ENCODE results near the gene TMEM186. TPM values are rescaled to one million over a fixed set of nuclear protein-coding genes. Genes with fewer than 3 reads are reported as not detected.
A peak's percentile ranks its signal among the peaks of the same experiment; 100 is the strongest.
"Not testable (repeated sequence)": the region's sequence is repeated elsewhere in the genome, so short reads cannot be mapped to it uniquely, and the experiment has no call there.

TMEM186 gene, protein sequence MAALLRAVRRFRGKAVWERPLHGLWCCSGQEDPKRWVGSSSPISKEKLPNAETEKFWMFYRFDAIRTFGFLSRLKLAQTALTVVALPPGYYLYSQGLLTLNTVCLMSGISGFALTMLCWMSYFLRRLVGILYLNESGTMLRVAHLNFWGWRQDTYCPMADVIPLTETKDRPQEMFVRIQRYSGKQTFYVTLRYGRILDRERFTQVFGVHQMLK
- 10 to 100 TPM in 3 of 10 donors, 1 to 10 TPM in 7; 8.5 to 11.7 (median 9.6) TPM for polyA plus RNA-seq (ENCODE audit: insufficient read length in 10 of 10)
- long read RNA-seq, donor 1, partial matches to known transcripts = 0 of 2 reads
- long read RNA-seq, donor 1, other reads (novel, unspliced or antisense) = 0 of 2 reads
- long read RNA-seq, donor 2, partial matches to known transcripts = 0 of 1 reads
- long read RNA-seq, donor 2, other reads (novel, unspliced or antisense) = 0 of 1 reads
- long read RNA-seq, donor 3 = 0 reads
- long read RNA-seq, donor 4, partial matches to known transcripts = 0 of 1 reads
- long read RNA-seq, donor 4, other reads (novel, unspliced or antisense) = 0 of 1 reads
- long read RNA-seq, donor 5, partial matches to known transcripts = 12 of 15 reads
- long read RNA-seq, donor 5, other reads (novel, unspliced or antisense) = 0 of 15 reads
- long read RNA-seq, donor 6, transcript TMEM186-201 (2 exons, 1,448 nt) = major isoform, 5 of 5 reads
- long read RNA-seq, donor 6, partial matches to known transcripts = 0 of 5 reads
- long read RNA-seq, donor 6, other reads (novel, unspliced or antisense) = 0 of 5 reads
- long read RNA-seq, donor 7, partial matches to known transcripts = 7 of 9 reads
- long read RNA-seq, donor 7, other reads (novel, unspliced or antisense) = 0 of 9 reads
- long read RNA-seq, donor 8, partial matches to known transcripts = 0 of 3 reads
- long read RNA-seq, donor 8, other reads (novel, unspliced or antisense) = 0 of 3 reads
- long read RNA-seq, donor 9 = 0 reads

DNA sequence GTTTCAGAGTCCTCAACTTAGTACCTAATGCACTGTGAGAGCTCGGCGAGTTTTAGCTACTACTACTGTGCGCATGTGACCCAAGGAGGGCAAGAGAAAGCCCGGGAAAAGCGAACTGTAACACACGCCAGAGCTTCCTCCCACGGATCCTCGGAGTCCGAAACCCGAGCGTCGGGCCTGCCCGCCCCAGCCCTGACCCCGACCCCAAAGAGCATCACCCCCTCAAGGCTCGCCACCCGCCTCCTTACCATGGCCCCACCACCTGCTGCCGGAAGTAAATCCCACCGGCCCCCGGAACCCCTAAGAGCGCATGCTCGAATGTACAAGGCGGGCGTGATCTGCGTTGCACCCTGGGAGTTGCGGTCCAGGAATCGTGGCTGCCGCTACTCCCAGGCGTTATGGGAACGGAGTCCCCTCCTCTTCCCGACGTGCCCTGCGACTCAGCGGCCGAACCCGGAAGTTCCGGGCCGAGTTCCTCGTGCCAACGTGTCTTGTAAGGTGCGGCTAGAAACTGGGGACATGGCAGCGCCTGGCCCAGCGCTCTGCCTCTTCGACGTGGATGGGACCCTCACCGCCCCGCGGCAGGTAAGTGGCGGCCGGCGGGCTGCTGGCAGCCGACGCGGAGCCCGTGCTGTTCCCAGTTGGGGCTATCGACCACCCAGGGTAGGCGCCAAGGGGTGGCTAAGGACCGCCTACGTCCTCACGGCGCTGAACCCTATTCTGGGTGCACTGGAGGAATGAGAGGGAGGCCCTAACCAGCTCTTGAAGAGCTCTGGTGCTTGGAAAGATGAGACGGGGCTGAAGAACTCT lies at the start of gene TMEM186, which contains the start of gene PMM2:
TSS of gene TMEM186 (minus strand) at position 276 of the 810 bp plus-strand sequence. CDS start at position 251, 25 bp downstream.
TSS of gene PMM2 (plus strand) at position 476 of the 810 bp plus-strand sequence. CDS start at position 520, 44 bp downstream.
- DNase-seq = peak; percentile 97 to 98 (median 97)

DNA sequence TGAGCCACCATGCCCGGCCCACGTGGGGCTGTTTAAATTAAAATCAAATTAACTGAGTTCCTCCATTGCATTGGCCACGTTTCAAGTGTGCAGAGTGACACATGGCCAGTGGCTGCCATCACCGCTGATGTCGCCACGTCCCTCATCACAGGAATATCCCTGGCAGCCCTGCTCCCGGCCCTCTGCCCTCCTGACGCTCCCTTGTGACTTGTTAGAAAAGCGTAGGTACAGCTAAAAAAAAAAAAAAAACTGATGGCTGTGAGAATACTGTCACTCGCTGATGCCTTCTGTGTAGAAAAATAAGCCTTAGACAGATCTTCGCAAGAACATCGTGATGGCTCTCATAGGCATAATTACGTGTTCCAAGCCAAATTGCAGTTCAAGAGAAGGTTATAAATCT lies 49.7 kb upstream of the TMEM186 start:
- peak in 1 of 3 donors; percentile 10 for DNase-seq

DNA sequence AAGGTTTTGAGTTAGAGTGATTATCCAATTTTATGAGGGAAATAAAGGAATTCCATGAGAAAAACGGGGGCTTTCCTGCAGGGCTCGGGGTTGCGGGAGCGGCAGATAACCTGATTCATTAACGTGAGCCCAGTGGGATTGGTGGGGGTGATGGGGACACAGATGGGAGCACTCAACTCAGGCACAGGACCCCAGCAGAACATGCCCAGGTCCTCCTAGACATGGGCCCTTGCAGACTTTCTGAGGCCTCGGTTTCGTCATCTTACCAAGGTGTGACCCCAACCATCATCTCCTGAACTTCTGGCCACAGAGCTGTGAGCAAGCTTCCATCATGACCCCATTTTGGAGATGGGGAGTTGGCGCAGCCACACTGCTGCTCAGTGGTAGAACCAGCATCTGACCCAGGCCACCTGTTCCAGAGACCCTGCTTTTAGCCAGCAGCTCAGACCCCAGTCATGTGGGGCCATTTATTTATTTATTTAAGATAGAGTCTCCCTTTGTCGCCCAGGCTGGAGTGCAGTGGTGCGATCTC lies 49.0 kb upstream of the TMEM186 start:
- DNase-seq = peak in 1 of 3 donors; percentile 7

DNA sequence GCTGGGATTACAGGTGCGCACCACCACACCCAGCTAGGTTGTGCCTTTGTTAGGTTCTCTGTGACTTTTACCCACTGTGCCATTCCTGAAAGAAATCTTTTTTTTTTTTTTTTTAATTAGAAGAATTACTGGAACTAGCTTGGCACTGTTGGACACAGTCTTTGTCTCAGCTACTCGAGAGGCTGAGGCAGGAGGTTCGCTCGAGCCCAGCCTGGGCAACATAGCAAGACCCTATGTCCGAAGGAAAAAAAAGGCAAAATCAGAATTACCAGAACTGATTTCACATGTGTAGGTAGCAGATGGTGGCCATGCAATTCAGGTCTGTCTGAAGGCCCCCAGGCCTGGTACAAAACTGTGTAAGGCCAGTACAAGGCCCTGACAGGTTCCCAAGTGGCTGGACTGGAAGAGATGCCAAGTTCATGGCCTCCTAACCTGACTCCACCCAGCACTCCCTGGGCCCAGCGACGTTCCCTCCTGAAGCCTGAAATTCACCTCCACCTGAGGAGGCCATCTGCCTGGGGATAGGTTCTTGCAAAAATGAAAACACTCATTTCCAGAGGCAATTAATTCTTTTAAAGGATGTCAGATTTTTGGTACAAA lies 48.4 kb upstream of the TMEM186 start:
- no peak for DNase-seq

DNA sequence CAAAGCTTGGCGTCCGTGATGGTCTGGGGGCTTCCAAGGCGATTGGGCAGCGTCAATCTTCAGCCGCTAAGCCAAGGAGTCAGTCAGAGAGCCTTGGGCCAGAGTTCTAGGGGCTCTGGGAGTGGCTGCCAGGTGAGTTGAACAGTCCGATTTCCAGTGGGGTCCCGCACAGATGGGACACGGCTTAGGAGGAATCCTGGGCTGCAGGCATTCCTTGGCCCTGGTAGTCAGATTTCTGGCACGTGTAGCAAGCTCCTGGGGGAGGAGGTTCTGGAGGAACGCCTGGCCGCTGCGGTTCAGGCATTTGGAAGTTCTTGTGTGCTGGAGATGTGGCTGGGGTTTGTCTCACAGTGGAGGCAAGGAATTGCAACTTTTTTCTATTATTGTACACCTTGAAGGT lies 45.9 kb upstream of the TMEM186 start:
- not testable (repeated sequence) for DNase-seq

DNA sequence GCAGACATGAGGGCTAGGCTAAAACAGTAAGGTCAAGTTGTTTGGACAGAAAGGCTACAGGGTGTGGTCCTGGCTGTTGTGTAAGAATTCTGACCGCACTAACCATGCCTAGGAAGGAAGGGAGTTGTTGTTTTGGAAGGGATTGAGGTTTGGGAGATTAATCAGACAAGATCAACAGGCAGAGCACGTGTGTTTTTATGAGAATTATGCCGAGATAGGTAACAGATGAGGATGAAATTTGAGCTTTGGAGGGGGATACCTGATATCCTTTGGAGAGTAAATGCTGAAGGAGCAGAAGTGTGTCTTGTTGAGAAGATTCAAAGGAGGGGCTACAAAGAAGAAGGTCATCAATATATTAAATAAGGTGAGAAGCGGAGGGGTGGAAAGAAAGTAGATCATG lies 44.6 kb upstream of the TMEM186 start:
- DNase-seq = not testable (repeated sequence)

DNA sequence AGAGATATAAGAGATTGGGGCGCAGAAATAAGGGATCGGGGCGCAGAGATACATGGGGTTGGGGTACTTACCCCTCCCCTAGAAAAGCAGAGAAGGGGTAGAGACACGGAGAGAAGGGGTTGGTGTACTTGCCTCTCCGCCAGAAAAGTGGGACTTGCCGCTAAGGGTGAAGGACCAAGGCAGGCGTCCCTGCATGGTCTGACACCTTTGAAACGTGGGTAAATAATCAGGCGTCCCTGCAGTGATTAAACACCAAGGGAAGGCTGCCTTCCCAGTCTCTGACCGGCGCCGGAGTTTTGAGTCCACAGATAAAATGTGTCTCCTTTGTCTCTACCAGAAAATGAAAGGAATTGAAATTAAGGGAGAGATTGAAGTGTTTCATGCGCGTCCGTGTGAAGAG lies 40.2 kb upstream of the TMEM186 start:
- not testable (repeated sequence) for DNase-seq

DNA sequence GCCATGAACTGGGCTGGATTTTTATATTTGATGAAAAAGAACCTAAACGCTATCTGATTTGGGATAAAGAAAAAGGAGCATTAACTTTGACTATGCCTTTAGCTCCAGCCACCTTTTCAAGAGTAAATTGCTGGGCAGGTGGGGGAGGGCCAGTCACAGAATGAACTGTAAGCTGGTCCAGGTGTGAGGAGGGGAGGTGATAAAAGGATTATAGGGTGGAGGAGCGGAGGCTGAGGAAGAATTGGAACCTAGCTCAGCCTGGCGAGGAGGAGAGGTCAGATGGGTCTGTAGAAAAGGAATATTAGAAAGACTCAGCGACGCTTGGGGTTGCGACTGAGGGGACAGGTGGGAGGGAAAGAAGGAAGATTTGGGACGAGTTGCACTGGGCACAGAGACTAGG lies 39.4 kb upstream of the TMEM186 start:
- not testable (repeated sequence) for DNase-seq

DNA sequence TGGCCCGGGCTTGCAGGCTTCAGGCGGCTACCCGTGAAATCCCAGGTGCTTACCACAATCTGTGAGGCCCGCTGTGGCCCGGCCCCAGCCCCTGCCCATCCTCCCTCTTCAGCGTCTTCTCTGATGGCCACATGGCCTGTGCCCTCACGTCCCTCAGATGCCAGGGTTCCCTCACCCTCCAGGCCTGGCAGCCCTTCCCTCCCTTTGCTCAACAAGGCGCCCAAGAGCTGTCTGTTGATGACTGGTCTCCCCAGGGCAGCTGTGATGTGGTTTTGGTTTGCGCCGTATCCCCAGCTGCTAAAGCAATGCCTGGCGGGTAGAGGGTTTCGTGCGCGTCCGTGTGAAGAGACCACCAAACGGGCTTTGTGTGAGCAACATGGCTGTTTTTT lies 35.3 kb upstream of the TMEM186 start:
- no peak for DNase-seq

DNA sequence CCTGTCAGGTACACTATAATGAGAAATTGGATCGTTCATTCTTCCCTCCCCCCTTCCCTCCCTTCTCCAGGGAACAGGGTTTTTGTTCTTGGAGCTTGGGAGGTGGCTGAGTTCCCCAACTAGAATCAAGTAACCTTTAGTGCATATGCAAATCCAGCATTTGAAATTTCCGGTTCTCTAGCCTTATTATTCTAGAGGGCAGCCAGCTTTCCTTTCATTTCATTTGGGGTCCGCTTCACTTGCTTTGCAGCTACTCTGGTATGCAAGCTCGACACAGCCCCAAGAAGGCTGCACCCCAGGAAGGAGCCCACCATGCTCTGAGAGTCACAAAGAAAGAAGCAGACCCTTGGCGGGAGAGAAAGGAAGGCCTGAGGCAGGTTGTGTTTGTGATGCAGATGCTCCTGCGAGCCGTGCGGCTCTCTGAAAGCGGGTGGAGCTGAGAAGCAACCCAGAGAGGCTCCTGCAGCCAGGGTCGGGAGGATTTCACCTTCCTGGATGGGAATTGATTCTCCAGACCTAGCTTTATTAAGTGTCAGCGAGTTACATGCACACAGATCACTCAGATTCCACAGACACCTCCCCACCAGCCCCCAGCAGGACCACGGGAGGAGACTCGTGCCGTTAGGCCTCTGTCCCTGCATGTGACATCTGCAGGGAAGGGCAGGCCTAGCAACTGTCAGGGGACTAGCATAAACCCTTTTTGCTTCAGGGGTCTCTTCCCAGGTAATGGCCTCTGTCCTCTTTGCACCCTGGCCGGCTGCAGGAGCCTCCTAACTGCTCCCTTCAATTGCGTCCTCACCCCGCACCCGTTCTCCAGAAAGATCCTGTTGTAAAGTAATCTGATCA lies 34.7 kb upstream of the TMEM186 start:
- no peak for DNase-seq

DNA sequence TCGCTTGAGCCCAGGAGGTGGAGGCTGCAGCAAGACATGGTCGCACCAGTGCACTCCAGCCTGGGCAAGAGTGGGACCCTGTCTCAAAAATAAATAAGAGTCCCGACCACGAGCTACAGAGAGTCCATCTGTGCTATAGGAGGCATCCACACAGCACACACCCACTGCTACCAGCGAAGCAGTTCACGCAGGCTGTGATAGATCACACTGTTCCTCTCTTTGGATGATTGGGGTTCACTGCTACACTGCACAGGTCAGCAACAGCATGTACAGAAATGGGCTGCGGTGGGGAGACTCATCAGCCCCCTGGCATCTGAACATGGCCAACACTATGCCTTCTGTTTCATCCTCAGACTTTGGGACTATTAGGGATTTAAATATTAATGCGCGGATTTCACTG lies 34.0 kb upstream of the TMEM186 start:
- DNase-seq = no peak

DNA sequence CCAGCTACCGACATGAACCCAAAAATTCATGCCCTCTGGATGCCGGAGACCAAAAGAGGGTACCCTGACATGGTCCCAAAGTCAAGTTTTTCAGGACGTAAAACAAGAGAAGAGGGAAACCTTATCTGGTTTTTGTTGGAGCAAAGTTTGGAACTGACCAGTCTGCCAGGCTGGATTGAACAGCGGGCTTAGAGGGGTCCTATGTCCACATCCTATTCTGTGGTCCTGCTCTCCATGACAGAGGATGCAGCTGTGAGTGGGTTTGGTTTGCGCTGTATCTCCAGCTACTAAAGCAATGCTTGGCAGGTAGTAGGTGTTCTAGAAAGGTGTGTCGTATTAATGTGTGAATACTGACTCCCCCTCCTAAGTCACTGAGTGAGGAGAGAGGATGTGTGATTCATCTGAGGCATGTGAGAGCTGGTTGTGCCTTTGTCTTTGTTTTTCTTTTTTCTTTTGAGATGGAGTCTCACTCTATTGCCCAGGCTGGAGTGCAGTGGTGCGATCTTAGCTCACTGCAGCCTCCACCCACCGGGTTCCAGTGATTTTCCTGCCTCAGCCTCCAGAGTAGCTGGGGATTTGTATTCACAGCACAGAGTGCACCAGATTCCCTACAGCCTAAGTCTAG lies 31.2 kb upstream of the TMEM186 start:
- DNase-seq = no peak

DNA sequence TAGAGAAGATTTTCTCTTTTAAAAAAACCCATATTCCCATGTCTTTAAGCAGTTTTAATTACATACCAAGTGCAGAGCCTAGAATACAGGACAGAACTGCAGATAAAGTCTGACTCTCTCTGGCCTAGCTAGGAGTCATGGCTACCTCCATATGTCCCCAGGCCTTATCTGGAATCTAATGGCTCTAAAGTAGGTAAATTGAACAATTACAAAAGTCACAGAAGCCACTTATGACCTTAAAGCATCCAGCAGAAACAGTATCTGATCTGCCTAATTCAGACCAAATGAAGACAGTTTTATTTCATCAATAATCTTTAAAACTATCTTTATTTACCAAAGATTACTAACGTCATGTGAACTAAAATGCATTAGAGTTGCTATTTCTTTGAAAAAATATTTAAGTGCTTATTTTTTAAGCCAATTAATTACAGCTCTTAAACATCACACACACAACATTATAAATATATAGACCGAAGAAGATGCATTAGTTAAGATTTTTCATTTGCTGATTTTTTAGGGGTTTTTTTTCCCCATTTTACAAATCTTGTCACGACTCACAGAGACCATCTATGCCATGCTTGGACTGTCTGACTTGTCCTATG lies 28.9 kb upstream of the TMEM186 start:
- no peak for DNase-seq

DNA sequence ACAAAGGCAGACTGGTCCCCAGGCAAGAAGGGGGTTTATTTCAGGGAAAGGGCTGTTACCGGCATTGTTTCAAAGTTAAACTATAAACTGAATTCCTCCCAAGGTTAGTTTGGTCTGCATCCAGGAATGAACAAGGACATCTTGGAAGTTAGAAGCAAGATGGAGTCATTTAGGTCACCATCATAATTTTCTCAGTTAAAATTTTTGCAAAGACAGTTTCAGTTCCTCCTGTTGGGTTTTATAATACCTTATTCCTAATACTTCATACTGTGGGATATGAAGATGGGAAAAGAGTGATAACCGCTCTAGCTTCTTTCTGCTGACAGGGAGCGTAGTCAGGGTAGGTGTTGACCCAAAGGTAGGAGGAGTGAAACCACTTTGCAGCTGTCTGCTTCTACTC lies 25.0 kb upstream of the TMEM186 start:
- no peak for DNase-seq

DNA sequence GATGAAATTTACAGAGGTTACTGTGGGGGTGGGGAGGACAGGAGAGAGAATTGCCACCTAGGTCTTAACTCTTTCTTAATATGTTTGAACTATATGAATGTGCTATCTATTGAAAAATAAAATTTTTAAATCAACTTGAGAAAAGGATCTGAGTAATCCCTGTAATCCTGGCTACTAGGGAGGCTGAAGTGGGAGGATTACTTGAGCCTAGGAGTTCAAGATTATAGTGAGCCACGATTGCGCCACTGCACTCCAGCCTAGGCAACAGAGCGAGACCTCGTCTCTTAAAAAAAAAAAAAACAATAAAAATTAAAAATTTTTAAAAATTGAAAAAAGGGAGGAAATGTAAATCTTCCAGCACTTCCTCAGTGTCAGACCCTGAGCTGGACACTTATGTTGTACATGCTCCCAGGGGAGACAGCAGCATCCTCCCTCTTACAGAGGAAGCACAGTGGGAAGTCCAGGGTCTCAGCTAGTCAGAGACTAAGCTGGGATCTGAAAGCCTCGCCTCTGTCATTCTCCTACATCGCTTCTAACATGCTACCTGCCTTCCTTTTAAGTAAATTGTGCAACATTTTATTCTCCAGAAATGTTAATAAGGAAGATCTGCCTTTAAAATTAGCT lies 22.1 kb upstream of the TMEM186 start:
- DNase-seq = no peak

DNA sequence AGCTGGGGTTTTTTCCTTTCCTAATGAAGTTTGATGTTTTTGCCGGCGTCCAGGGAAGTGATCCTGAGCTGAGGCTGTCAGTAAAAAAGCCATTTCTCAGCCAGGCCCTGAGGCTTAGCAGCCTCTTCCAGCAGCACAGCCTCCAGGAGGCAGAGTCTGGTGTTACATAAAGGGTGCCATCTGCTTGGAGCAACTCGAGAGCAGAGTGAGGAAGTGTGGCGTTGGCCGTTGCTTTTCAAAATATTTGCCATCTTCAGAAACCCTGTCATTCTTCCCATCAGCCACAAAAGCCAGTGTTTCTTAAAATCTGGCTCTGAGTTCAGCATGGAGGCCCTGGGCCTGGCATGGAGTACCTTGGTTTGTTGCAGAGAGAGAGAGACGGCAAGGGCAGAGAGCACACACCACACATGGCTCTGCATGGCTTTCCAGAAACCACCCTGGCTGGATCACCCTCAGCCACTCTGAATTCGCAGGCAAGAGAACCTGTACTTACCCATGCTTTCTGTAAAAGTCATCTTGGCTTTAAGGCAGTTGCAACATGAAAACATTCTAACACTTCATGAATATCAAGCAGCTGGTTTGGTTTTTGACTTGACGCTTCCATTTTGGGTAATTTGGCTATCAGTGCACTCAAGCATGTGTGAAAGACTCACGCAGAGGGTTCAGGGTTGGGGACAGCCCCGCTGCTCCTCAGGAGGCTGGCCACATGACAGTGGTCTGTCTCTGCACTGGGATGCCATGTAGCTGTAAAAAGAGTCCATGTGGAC lies 21.2 kb upstream of the TMEM186 start:
- DNase-seq = no peak

DNA sequence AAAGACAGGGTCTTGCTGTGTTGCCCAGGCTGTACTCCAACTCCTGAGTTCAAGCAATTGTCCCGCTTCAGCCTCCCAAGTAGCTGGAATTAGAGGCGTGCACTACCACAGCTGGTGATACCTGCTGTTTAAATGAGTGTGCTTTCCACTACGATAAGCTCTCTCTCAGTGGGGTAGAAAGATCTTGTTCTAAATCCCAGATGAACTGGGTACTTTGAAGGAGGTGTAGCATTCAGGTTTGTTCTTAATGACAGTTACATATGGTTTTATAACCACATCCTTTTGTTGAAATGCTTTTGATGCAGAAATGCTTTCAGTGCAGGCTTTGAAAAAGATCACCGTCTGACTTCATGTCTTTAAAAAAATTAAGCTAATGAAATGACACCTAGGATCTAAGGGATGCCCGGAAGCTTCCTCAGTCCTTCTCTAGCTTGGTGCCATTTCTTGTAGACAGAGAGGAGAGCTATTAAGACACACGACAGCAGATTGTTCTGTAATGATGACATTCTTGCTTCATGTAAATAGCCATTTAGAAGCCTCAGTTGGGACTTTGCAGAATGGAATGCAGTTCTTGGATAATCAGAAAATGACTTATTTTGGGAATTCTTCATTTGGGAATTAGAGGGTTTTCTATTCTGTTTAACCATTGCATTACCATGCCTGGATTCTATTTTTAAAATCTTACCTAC lies 19.7 kb upstream of the TMEM186 start:
- no peak for DNase-seq

Data from muscle of back (tissue), 13 donors.